Measurements from ENCODE around the gene TIMM13. TPM values are rescaled to one million over a fixed set of nuclear protein-coding genes. Genes with fewer than 3 reads are reported as not detected.
"Not testable (repeated sequence)": the region's sequence is repeated elsewhere in the genome, so short reads cannot be mapped to it uniquely, and the experiment has no call there.

The TIMM13 gene
- total RNA-seq, 2 donors from 2014 or later: 52.0 to 52.3 TPM

DNA sequence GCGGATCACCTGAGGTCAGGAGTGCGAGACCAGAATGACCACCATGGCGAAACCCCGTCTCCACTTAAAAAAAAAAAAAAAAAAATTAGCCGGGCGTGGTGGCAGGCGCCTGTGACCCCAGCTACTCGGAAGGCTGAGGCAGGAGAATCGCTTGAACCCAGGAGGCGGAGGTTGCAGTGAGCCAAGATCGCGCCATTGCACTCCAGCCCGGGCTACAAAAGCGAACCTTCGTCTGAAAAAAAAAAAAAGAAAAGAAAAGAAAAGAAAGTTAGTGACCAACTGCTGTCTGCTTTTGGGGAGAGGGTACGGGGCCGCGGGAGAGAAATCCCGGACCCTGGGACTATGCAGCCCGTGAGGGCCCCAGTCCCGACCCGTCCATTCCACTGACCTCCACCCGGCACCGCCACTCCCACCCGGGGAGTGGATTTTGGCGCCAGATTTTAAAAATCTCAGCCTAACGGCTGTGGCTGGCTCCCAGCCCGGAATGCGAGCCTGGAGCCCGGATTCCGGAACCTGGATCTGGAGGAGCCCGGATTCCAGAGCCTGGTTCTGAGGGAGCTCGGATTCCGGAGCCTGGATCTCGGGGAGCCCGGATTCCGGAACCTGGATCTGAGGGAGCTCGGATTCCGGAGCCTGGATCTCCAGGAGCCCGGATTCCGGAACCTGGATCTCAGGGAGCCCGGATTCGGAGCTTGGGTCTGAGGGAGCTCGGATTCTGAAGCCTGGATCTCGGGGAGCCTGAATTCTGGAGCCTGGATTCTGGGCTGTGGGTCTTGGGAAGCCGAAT is 35.4 kb upstream of the TIMM13 start:
- H3K4me3 ChIP-seq: peak overlapping the region; percentile 33 to 45
- WGBS: 10% methylated on average over 41 of the region's 46 CpGs
- no peaks in the 10 kb centered on the region for H3K36me3 ChIP-seq
- peak; percentile 81 for TF ChIP-seq POLR2AphosphoS5 (IDR thresholded peaks at IDR 0.05)
- no peak for TF ChIP-seq POLR2A (IDR thresholded peaks at IDR 0.05)
- no peak for TF ChIP-seq CTCF (IDR thresholded peaks at IDR 0.05)
- H3K9me3 ChIP-seq: no peaks in the 10 kb centered on the region
- peak; percentile 83 for DNase-seq (ENCODE audit: low spot score)
- intact Hi-C loops (cut with DNase I): no loop called here
- H3K27me3 ChIP-seq (replicated peaks; ENCODE audit: insufficient read depth): no peaks in the 10 kb centered on the region
- H3K4me1 ChIP-seq (replicated peaks): peaks cover 11% of the 10 kb centered on the region
- H3K27ac ChIP-seq: peak overlapping the region; percentile 4 to 47

GRCh38 chr19:2461751-2462634 is 34.6 kb upstream of the TIMM13 start:
- 4% methylated on average over 53 of the region's 62 CpGs for WGBS
- Histone ChIP-seq H3K27me3 (replicated peaks; ENCODE audit: insufficient read depth) (no peaks in the 10 kb centered on the region), H3K4me1 (replicated peaks) (peaks cover 11% of the 10 kb centered on the region), H3K36me3 (no peaks in the 10 kb centered on the region), H3K4me3 (peak overlapping the region; percentile 33 to 45), H3K27ac (peak overlapping the region; percentile 4 to 47), H3K9me3 (no peaks in the 10 kb centered on the region)
- TF ChIP-seq POLR2AphosphoS5 (IDR thresholded peaks at IDR 0.05) (peak; percentile 30), POLR2A (IDR thresholded peaks at IDR 0.05) (no peak), CTCF (IDR thresholded peaks at IDR 0.05) (no peak)
- no peak for DNase-seq (ENCODE audit: low spot score)
- intact Hi-C loops (cut with DNase I): no loop called here

DNA sequence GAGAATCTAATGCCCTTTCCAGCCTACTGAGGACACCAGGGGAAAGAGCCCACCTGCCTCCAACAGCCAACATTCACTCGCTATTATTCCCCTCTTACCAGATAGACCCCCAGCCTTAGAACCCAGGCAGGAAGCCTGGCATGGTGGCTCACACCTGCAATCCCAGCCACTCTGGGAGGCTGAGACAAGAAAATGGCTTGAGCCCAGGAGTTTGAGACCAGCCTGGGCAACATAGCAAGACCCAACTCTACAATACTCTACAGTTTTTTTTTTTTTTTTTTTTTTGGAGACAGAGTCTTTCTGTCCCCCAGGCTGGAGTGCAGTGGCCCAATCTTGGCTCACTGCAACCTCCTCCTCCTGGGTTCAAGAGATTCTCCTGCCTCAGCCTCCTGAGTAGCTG is 32.9 kb upstream of the TIMM13 start:
- H3K9me3 ChIP-seq: no peaks in the 10 kb centered on the region
- peaks cover 11% of the 10 kb centered on the region for H3K4me1 ChIP-seq (replicated peaks)
- 96% methylated on average over 1 of the region's 1 CpG for WGBS
- no peak for TF ChIP-seq POLR2A (IDR thresholded peaks at IDR 0.05)
- TF ChIP-seq POLR2AphosphoS5 (IDR thresholded peaks at IDR 0.05): no peak
- no peak for TF ChIP-seq CTCF (IDR thresholded peaks at IDR 0.05)
- H3K36me3 ChIP-seq: no peaks in the 10 kb centered on the region
- no peak for DNase-seq (ENCODE audit: low spot score)
- H3K27ac ChIP-seq: no peak overlapping the region
- no peaks in the 10 kb centered on the region for H3K27me3 ChIP-seq (replicated peaks; ENCODE audit: insufficient read depth)
- H3K4me3 ChIP-seq: no peak overlapping the region
- intact Hi-C loops (cut with DNase I): no loop called here

GRCh38 chr19:2458776-2459175 is 31.4 kb upstream of the TIMM13 start:
- H3K27ac ChIP-seq: not testable (repeated sequence)
- WGBS: 89% methylated on average over 10 of the region's 10 CpGs
- H3K4me1 ChIP-seq (replicated peaks): peaks cover 11% of the 10 kb centered on the region

DNA sequence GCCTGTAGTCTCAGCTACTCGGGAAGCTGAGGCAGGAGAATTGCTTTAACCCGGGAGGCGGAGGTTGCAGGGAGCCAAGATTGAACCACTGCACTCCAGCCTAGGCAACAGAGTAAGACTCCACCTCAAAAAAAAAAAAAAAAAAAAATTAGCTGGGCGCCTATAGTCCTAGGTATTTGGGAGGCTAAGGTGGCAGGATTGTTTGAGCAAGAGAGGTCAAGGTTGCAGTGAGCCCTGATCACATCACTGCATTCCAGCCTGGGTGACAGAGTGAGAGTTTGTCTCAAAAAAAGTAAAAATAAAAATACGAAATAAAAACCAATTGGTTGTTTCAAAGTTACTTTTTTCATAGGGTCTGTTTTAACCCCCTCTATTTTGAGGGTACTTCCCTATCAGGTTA is 30.7 kb upstream of the TIMM13 start:
- no peak for DNase-seq (ENCODE audit: low spot score)
- Histone ChIP-seq H3K27me3 (replicated peaks; ENCODE audit: insufficient read depth) (no peaks in the 10 kb centered on the region), H3K27ac (no peak overlapping the region), H3K36me3 (no peaks in the 10 kb centered on the region), H3K4me1 (replicated peaks) (peaks cover 11% of the 10 kb centered on the region), H3K4me3 (no peak overlapping the region), H3K9me3 (no peaks in the 10 kb centered on the region)
- 97% methylated on average over 5 of the region's 5 CpGs for WGBS
- intact Hi-C loops (cut with DNase I): no loop called here
- TF ChIP-seq POLR2A (IDR thresholded peaks at IDR 0.05) (no peak), POLR2AphosphoS5 (IDR thresholded peaks at IDR 0.05) (no peak), CTCF (IDR thresholded peaks at IDR 0.05) (no peak)

More at GRCh38 chr19:2458776-2459175, 31.4 kb upstream of the TIMM13 start:
- H3K4me3 ChIP-seq; H3K9me3 ChIP-seq; H3K27me3 ChIP-seq (replicated peaks; ENCODE audit: insufficient read depth); intact Hi-C loops (cut with DNase I); DNase-seq (ENCODE audit: low spot score); H3K36me3 ChIP-seq: not testable (repeated sequence)
